Astrocyte of the hippocampus (primary cell): ENCODE measurements around the gene TPCN1.
A peak's percentile ranks its signal among the peaks of the same experiment; 100 is the strongest.

Source experiments
- DNase-seq: peaks from one replicate; pipeline ENCODE4 v3.0.0; 2011; ENCODE audit warnings: low read depth, low spot score

TPCN1 gene

DNA sequence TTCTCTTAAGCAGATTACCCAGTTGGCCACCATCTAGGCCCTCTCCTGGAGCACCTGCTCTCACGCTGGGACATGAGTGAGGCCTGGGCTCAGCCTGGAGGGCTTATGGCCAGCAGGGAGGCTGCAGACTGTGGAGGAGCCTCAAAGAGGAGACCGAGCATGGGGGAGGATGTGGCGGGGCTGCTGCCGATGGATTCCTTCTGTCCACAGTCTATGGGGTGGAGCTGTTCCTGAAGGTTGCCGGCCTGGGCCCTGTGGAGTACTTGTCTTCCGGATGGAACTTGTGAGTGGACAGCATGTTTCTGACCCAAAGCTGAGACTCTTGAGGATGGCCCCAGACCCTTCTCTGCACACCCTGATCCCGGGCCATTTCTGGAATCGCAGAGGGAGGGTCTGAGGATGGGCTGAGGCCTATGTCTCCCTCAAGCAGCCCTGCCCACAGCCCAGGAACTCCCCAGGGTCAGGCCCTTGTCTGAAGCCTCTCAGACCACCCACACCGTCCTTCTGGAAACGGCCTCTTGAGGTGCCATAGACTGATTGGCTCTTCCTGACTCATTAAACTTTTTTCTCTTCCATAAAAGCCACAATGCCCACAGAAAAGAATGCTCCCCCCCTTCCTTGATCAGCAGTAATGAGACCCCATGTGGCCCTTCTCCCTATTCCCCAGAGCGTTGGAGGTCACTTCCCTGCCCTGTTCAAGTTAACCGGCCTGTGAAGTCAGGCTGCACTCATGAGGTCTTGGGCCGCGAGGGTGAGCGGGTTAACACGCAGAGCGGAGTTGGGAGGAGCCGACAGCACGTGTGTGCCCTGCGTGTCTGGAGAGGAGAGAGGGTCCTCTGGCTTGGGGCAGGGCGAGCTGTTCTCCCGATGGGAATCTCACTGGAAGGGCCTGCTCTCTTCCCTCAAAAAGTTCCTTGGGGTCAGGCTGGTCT lies 64.7 kb downstream of the TPCN1 start:
- DNase-seq, result peak; percentile 19

DNA sequence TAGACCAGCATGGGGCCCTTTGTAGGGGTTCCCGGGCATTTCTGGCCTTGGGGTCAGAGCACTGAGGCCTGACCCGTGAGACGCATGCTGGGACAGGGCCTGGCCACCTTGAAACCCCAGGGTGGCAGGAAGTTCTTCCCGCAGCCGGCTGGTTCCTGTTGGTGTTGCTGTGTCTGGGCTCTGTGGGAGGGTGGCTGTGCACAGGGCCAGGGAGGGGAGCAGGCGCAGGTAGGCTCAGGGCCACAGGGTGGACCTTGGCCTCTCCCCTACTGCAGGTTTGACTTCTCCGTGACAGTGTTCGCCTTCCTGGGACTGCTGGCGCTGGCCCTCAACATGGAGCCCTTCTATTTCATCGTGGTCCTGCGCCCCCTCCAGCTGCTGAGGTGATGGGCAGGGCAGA lies 65.4 kb downstream of the TPCN1 start:
- DNase-seq, result no peak

DNA sequence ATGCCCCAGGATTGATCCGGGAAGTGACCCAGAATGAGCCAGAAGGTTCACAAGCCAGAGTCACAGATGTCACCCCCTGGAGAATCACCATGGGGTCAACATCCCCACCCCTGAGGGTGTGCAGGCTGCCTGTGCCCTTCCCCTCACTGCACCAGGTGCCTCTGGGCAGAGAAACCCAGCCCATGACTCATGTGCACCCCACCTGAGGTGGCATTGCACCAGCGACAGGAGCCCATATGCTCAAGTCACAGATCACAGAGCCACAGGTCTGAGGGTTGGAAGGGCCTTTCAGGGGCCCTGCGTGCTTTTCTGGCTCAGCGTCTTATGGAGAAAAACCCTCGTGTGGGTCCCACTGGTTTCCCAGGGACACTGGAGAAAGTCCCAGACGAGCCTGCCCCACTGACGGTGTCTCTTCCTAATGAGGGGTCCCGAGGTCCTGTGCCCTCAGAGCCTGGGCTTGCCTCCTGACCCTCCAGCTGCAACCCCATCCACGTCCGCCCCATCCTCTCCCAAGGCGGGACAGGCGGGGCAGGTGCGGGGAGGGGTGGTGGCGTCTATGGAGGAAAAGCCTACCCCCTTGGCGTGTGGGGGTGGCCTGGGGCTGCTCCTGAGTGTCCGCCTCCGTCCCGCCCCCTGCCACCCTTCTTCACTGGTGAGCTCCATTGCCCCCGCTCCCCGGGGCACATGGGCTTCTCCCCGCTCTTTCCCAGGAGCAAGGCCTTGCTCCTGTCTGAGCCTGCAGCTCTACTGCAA lies 66.1 kb downstream of the TPCN1 start:
- no peak for DNase-seq

DNA sequence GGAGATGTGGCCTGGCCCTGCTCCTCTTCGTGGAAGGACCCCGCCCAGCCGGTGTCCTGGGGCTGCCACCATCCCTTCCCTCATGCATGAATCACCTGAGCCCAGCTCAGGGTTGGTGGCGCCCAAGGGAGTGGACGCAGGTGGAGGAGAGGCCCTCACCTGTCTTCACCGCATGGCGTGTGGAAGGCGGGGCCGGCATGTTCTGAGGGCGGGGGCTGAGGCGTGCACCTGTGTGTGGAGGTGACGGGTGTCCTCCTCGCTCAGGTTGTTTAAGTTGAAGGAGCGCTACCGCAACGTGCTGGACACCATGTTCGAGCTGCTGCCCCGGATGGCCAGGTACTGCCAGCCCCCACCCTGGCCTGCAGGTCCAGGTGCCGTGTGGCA lies 66.6 kb downstream of the TPCN1 start:
- DNase-seq, result no peak

DNA sequence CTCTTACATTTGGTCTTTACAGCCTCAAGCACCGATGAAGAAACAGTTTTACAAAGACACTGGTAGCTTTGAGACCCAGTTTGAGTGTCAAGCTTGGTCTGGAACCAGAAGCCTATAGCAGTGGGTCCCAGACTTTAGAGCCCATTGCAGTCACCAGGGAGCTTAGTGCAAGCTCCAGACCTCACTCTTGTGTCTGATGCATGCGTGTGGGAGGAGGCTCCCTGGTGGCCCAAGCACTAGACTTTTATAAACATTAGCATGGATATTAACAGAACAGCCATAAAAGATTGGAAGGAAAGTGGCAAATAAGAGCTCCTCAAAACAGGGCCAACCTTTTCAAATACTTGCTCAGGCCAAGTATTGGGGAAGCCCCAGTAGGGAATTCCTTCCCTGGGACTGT lies 68.1 kb downstream of the TPCN1 start:
- DNase-seq, result no peak

DNA sequence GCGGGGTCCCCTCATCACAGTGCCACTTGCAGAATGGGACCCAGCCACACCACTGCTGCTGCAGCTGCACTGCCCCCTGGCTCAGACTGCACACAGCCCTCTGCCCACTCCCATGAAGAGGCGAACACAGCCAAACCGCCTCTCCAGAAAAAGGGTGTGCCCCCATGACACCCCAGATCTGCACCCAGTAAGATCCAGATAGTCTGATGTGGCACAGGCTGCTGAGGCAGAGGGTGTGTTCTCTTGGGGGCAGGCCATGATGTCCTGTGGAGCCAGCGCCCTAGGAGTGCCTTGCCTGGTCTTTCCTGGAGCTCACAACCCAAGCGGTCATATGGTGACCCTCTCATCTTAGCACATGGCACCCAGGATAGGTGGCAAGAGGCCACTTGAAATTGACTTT lies 69.2 kb downstream of the TPCN1 start:
- DNase-seq, result no peak

DNA sequence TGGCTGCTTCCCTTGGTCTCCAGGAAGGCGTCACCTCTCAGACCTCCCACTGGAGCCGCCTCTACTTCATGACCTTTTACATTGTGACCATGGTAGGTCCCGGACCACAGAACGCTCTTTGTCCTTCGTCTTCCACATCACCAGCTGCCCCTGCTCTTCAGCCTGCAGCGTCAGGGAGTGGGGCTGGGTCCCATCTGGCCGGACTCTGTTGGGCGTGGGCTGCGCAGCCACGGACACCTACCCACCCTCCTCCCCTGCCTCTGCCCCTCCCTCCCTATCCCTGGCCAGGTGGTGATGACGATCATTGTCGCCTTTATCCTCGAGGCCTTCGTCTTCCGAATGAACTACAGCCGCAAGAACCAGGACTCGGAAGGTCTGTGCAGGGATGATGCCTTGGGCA lies 70.3 kb downstream of the TPCN1 start:
- DNase-seq, result no peak

DNA sequence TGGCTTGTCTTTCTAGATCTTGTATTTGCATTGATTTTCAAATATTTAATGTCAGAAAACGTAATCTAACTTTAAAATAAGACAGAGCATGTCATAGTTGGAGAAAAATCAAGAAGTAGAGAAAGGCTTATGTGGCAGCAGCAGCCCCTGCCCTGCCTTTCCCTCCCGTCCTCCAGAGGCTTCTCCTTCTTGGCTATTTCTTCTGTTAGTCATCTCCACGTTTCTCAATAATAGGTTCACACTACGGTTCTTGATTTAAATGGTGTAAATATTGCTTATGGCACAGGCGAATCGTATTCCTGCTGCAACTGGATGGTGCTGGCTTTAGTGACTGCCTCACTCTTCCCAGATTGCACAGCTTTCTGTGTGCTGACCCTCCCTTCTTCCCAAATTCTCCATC lies 70.8 kb downstream of the TPCN1 start:
- no peak for DNase-seq

DNA sequence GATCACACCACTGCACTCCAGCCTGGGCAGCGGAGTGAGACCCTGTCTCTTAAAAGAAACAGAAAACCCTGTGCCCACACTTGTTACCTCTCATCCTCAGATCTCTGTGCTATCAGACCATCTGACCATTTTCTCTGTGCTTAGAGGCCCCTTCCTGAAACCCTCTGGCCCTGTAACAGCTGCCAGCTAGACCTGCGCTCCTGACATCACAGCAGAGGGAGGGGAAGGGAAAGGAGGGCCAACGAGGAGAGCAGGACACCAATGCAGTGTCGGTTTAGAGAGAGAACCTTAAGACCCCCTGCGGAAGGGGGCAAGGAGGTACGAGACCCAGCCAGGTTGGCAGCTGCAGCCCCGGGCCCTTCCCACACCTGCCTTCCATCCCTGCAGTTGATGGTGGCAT lies 71.3 kb downstream of the TPCN1 start:
- DNase-seq, result no peak

DNA sequence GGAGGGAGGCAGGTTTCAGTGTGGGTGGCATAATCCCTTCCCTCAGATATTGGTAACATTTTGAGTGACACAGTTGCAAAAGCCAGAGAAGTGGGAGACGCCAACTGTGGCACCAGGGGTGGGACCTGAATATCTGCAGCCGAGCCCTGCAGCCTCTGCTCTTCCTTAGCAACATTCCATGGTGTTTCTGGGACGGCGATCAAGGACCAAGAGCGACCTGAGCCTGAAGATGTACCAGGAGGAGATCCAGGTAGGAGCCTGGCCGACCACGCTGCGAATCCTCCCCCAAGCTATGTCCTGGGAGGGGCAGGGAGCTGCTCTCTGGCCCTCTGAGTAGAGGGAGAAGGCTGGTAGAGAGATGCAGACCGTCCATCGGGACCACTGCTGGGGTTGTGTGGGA lies 71.8 kb downstream of the TPCN1 start:
- no peak for DNase-seq

DNA sequence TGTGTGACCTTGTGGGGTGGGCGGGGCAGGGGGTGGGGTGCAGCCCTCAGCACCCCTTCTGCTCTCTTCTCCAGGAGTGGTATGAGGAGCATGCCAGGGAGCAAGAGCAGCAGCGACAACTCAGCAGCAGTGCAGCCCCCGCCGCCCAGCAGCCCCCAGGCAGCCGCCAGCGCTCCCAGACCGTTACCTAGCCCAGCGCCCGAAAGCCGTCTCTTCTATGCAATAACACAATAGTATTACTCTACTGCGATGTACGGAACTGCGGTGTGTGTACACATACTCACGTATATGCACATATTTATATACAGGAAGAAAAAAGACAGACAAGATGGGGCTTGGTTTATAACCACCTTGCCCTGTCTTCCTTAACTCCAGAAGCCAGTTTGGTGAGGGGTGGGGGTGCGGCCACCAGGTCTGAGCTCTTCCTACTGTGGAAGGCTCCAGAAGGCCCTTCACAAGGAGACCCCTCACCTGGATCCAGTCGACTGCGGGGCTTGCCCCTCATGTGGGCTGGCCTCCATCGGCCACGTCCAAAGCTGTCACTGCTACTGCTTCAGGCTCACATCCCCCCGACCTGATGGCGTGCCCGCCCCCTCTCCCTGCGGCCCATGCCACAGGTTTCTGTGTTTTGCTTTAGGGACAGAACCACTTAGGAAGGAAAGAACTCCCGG lies 74.8 kb downstream of the TPCN1 start:
- DNase-seq, result no peak

DNA sequence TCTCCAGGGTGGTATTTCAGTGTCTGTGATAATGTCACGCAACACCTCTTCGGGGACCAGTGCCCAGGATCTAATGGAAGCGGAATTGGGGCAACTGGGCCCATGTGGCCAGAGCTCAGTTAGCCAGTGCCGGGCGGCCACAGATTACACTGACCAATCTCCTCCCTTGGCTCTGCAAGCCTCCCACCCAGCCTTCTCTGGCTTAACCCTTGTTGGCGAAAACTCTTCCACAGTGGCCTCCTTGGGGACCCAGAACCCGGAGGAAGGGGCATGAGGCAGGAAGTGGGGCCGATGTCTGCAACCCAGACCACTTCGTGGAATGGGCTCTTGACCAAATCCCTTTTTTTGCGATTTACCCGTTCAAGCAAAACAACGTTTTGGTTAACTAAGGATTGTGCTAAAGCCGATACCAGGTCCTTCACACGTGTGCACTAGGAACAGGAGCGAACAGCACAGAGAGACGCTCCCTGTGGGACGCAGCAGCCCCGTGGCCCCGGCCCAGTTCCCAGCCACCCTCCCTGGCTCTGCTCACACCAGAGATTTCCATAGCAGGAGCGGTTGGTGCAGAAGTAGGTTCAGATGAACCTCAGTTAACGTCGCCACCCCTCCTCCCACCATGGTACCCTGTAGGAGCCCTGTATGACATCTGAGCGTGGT lies 75.4 kb downstream of the TPCN1 start:
- no peak for DNase-seq

DNA sequence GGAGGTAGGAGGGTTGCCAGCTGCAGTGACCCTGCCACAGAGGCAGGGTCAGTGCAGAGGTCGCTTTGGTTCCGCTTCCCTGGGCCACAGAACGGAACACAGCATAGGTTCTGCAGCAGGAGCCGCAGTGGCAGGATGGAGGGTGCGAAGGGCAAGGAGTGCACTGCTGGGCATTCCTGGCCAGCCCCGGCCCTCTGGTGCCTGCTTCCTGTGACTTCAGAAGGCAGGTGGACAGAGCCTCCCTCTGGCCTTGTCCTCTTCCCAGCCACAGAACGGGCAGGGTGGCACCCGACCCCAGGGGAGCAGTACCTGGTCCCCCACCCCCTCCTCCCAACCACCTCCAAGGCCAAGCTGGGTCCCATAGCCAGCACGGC lies 75.9 kb downstream of the TPCN1 start:
- no peak for DNase-seq

DNA sequence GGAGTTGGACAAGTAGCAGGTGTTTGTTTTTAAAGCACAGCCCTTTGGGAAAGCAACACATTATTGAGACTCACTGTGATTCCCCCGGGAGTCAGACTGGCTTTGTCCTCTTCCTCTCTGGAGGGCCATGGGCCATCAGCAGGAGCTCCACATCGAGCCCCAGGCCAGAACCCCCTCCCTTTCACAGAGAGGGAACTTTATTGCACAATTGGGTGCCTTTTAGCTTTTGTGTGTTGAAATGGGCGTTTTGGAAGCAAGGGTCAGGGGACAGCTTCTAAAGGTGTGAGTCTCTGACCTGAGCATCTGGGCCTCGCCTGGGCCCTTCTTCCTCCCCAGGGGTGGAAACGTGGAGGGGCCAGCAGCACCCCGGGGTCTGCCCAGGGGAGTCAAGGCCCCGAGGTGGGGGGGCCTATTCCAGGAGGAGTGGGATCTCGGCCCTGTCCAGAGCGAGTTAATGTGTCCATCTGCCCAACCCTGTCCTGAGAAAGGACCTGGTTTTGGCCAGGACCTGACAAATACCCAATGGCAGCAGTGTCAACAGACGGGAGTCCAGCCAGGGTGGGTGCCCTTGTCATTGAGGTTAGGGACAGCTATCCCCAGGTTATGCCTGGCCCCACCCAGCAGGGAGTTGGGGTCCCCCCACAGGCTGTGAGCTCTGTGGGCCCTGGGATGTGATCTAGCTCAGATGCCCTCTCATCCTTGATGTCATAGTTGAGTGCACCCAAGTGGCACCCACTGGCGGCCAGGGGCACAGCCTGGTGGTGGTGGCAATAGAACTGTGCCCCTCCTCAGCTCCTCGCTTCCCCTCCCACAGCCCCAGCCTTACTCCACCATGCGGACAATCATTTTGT lies 76.6 kb downstream of the TPCN1 start:
- no peak for DNase-seq

DNA sequence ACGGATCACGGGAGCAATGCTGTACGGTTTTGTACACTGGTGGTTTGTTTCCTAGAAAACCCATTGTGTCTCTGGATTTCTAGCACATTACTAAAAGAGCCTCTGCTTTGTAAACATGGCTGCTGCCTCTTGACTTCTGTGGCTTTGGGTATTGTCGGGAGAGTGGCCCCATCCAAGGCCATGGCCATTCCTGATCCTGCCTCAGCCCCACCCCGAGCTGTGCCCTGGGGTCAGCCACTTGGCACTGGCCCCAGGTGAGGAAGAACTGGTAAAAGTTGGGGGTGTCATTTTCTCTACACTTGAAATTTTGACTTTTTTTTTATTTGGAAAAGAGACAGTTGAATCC lies 77.2 kb downstream of the TPCN1 start:
- DNase-seq, result no peak

DNA sequence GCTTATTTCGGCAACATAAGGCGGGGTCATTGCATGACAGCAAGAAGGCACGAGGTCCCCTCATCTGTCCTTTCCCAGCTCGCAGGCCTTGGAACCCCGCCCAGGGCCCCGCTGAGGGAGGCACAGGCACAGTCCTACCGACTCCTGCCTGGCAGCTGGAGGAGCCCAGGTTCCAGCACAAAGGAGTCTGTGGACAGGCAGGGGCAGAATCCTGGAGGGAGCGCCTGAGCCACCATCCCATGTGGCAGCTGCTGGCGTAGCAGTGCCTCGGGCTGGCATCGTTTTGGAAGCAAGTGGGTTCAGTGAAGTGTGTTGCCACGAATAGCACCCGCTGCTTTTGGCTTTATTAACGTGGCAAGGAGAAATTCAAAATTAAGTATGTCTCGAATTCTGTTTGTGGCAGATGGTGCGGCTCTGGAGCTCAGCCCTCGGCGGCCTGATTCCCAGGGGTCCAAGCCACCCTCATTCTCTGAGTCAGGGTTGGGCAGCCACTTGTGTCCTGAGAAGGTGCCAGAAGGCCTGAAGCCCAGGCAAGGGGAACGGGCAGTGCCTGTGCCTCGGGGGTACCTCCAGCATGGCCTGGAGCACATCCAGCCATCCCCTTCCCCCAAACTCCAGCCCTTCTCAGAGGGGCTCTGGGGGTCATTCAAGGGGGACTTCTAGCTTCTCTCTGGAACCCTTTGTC lies 77.7 kb downstream of the TPCN1 start:
- peak; percentile 23 for DNase-seq

DNA sequence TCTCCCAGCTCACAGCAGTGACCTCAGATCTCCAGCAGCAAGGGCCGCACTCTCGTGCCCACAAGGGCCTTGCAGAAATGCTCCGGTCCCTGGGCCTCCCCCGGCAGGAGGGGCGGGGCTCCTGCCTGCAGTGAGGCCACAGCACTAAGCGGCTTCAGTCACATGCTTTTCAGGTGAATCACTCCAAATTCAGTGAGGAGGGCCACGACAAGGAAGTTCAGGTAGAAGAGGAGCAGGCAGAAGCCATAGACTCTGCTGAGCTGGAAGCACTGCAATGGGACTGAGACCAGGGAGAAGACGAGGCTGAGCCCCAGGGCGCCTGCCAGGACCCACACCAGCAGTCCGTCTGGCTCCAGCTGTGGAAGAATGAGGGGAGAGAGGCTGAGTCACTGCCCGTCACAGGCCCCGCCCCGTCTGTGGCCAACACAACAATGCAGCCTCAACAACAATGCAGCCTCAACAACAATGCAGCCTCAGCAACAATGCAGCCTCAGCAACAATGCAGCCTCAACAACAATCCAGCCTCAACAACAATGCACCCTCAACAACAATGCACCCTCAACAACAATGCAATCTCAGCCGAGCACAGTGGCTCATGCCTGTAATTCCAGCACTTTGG lies 78.5 kb downstream of the TPCN1 start:
- peak; percentile 92 for DNase-seq

DNA sequence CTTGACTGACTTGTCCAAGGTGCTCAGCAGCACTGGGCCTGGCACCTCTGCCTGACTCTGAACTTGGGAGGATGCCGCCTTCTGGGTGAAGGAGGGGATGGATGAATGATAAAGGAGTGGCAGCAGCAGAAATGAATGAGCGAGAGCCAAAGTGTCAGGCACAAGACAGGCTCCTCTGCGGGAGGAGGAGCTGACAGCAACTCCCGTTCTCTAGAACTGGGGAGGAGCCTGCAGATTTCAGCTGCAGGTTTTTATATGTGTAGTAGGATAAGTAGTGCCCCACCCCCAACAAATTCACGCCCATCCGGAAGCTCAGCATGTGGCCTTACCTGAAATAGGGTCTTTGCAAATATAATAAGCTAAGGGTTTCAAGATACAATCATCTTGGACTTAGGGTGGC lies 80.5 kb downstream of the TPCN1 start:
- DNase-seq, result no peak

DNA sequence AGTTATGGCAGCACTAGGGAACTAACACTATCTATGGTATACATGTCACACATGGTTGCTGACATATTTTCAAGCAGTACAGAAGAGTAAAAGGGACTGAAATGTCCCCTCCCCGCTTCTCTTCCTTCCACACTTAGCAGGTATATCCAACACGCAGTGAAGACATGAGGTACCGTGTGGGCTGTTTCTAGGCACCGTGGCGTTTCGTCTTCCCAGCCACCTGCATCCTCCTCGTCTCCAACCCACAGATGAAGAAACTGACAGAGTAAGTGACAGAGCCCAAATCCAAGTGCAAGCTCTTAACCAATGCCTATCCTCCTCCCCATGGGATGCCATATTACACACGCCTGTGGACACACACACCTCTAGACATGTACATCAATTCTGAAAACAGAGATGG lies 81.2 kb downstream of the TPCN1 start:
- DNase-seq, result no peak
